GM12801 (cell line): ENCODE results near the gene XPO6.

ENCODE experiments used
- TF ChIP-seq, protein P1 (sequence below): IDR thresholded peaks from one replicate; pipeline ENCODE4 v1.5.1; 2011; ENCODE audit warnings: control low read depth; ENCODE audit not compliant: insufficient read length; ENCODE audit errors: extremely low read depth

Gene XPO6

DNA sequence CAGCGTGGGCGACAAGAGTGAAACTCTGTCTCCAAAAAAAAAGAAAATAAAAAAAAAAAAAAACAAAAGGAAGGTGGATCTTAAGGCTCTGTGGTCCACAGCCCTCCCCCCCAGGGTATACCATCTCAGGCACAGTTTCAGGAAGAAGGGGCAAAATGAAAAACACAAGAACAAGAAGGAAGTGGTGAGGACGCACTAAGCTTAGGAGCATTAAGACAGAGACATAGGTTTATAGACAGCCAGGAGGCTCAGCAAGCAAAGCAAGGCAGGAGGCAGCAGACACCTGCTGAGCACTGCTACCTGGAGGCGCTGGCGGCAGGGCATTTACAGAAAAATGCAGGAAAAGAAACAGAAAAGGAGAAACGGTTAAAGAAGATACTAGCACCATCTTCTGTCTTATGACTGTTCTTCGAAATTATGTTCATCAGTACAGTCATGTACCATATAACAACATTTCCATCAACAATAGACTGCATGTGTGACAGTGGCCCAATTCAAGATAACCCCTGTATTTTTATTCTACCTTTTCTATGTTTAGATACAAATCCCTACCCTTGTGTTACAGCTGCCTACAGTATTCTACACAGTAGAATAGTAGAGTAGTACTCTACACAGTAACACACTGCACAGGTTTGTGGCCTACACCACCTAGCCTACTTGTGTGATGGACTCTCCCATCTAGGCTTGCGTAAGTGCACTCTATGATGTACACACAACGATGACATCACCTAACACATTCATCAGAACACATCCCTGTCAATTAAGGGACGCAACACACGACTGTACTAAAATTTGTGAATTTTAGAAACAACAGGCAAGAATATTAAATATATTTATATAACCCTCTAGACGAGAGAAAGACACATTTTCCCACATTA lies 62.5 kb downstream of the XPO6 start:
- TF ChIP-seq, protein P1, sequence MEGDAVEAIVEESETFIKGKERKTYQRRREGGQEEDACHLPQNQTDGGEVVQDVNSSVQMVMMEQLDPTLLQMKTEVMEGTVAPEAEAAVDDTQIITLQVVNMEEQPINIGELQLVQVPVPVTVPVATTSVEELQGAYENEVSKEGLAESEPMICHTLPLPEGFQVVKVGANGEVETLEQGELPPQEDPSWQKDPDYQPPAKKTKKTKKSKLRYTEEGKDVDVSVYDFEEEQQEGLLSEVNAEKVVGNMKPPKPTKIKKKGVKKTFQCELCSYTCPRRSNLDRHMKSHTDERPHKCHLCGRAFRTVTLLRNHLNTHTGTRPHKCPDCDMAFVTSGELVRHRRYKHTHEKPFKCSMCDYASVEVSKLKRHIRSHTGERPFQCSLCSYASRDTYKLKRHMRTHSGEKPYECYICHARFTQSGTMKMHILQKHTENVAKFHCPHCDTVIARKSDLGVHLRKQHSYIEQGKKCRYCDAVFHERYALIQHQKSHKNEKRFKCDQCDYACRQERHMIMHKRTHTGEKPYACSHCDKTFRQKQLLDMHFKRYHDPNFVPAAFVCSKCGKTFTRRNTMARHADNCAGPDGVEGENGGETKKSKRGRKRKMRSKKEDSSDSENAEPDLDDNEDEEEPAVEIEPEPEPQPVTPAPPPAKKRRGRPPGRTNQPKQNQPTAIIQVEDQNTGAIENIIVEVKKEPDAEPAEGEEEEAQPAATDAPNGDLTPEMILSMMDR, result no peak

DNA sequence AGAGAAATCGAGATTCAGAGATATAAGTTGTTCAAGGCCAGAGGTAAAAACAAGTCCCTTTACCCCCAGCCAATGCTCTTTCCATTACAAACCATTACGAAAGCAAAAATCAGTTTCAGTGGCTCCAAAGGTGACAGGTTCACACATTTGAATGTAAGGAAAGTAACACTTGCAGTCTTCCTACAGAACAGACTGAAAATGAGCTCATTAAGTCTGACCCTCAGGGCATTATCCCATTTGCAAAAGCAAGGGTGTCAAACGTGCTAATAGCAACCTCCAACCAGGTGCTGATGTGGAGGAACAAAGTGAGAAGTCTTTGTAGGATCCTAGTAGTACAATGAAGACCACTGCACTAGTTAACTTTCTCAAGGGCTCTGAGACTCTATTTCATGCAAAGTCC lies 65.2 kb downstream of the XPO6 start:
- TF ChIP-seq, protein P1, result no peak

DNA sequence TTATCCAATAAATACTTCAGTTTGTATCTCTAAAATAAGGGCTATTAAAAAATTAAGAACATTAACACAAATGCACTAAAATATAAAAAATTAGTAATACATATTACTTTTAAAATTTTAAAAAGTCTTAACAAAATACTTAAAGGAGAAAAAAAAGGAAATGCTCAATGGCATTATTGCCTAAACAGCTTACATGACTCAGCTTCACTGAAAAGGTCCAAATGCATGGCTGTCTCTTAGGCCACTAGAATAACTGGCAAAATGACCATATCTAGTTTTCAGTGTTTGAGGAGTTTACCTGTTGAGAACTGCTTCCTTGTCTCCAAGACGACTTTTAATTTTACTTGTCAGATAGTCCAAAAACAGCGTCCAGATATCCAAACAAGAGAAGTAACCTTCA lies 66.0 kb downstream of the XPO6 start:
- TF ChIP-seq, protein P1, result no peak

DNA sequence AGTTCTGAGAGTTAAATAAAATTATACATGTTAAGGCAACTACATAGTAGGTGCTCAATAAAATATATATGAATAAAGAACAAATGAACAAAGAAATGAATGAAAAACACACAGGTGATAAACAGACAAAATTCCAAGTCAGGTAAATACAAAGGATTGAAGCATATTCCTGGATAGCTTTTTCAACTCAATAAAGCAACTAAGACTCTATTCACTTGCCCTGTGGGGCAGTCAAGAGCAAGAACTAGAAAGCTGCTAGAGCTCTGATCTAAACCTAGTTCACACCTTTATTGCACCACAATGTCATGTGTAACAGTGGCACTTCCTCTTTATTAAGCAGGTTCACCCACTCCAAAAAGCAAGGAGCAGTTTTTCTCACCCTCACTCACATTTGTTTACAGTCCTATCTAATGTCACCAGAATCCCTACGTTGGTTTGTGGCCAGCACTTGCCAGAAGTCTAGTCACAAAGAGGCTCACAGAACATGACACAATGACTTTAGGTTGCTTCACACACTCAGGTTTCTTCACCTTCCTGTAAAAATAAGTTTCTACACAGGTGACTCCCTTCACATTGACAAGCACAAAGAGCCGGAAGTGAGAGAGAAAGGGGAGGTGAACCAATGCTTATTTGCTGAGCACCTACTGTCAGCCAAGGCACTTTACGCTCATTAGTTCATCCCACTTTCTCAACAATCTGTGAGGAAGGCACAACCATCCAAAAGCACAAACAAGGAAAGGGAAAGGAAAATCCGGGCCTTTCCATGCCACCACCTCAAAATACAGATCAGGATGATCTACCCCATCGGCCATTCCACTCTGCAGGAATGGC lies 70.8 kb downstream of the XPO6 start:
- TF ChIP-seq, protein P1, result no peak

DNA sequence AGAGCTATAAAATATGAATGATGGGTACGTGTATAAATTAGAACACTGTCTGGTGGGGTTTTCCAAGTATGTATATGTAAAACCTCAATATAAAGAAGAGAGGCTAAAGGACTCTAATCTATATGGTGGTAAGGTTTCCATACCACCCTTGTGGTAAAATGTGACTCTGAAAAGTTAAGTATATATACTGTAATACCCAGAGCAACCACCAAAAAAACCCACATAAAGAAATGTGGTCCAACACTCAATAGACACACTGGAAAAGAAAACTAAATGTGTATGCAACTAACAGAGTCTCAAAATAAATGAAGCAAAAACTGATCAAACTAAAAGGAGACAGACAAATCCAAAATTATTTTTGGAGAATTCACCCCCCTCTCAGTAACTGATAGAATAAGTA lies 72.2 kb downstream of the XPO6 start:
- TF ChIP-seq, protein P1, result no peak

DNA sequence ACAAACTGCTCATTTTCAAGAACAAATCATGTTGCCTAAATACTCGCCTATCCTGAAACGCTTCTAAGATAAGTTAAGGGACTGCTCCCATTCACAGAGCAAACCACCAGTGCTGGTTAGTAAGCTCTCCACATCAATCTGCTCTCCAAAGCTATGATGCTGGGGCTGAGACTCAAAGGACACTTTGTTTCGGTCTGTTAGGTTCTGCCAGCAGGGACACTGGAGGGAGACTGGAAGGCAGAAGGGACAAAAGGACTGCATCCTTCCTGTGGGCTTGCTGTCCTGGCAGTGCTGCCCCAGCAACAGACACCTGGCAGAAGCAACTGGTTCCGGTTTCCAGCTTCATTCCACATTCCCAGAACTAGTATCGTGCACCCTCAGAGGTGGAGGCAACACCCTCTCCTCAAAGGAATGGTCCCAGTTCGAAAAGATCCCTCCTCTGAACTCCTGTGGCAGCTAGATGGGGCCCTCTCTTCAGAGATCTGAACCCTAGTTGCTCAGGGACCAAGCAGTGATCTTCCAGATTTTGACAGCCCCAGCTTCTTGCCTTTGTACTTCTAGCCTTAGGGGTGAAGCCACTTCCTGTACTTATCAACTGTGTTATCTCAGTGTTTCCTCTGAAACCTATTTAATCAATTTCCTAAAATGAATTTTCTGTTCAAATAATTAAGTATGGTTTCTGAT lies 74.9 kb downstream of the XPO6 start:
- TF ChIP-seq, protein P1, result no peak

DNA sequence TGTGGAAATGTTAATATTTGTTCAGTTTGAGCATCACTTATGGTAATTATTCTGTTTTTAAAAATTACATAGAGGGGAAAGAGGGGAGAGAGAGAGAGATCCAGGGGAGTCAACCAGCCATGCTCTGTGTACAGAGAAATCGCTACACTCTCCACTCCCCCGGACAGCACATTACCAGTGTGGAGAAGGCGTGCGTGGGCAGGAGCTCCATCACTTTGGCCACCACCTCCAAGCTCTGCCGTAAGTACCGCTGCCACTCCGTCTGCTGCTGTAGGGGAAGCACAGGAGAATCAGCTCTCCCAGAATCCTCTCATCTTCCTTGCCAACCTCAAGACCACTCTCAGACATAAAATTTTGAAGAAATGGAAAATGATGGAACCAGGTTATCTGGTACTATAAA lies 78.1 kb downstream of the XPO6 start:
- TF ChIP-seq, protein P1, result no peak
